Stimulated activated CD4-positive, alpha-beta T cell treated with anti-CD3 and anti-CD28 coated beads, Interleukin-15, amount 100 ng/mL, for 1 hour (primary cell): ENCODE results near the gene SIX3.

Experiments used
- DNase-seq, 2 donors: peaks; one replicate each; pipeline ENCODE4 v3.0.0-alpha.2; 2020; ENCODE audit warnings: low read depth in 1 of 2, low spot score in 1 of 2

Gene SIX3

GRCh38 chr2:44942304-44943030 lies 965 bp downstream of the SIX3 start:
- DNase-seq, result no peak

- DNase-seq, result no peak
Observed at GRCh38 chr2:44943031-44943692, 1.7 kb downstream of the SIX3 start.

- DNase-seq, result no peak
Observed at GRCh38 chr2:44943693-44944101, 2.2 kb downstream of the SIX3 start.

GRCh38 chr2:44944102-44944951 lies 2.8 kb downstream of the SIX3 start:
- DNase-seq, result no peak

GRCh38 chr2:44944952-44945612 lies 3.6 kb downstream of the SIX3 start:
- no peak for DNase-seq

GRCh38 chr2:44945676-44946371 lies 4.3 kb downstream of the SIX3 start:
- DNase-seq, result no peak

- no peak for DNase-seq
Observed at GRCh38 chr2:44946372-44947027, 5.0 kb downstream of the SIX3 start.

GRCh38 chr2:44947028-44947375 lies 5.5 kb downstream of the SIX3 start:
- DNase-seq, result no peak

GRCh38 chr2:44948565-44949328 lies 7.2 kb downstream of the SIX3 start:
- no peak for DNase-seq

GRCh38 chr2:44949329-44950151 lies 8.0 kb downstream of the SIX3 start:
- no peak for DNase-seq

- DNase-seq, result no peak
Observed at GRCh38 chr2:44950646-44951045, 9.1 kb downstream of the SIX3 start.

GRCh38 chr2:44951124-44951523 lies 9.6 kb downstream of the SIX3 start:
- no peak for DNase-seq

- DNase-seq, result no peak
Observed at GRCh38 chr2:44951714-44952113, 10.2 kb downstream of the SIX3 start.

GRCh38 chr2:44952143-44952805 lies 10.8 kb downstream of the SIX3 start:
- DNase-seq, result no peak

GRCh38 chr2:44952806-44953498 lies 11.4 kb downstream of the SIX3 start:
- DNase-seq, result no peak

GRCh38 chr2:44953499-44953883 lies 12.0 kb downstream of the SIX3 start:
- DNase-seq, result no peak

GRCh38 chr2:44954447-44954888 lies 13.0 kb downstream of the SIX3 start:
- DNase-seq, result no peak
